Stimulated activated CD4-positive, alpha-beta T cell treated with anti-CD3 and anti-CD28 coated beads, Interleukin-2, amount 100 ng/mL, for 24 hours (primary cell): ENCODE measurements around the gene DOCK6.

Experiments
- DNase-seq, 2 donors: peaks; one replicate each; pipeline ENCODE4 v3.0.0-alpha.2; 2020

DOCK6 gene

DNA sequence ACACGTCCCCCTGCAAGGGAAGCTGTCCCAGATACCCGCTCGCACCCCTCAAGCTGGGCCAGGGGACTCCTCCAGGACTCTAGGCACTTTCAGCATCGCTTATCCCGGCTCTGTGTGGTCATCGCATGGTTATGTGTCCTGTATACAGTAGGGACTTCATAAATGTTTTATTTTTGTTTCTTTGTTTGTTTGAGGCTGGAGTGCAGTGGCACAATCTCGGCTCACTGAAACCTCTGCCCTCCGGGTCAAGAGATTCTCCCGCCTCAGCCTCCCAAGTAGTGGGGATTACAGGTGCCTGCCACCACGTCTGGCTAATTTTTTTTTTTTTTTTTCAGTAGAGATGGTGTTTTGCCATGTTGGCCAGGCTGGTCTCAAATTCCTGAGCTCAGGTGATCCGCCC is 15.4 kb downstream of the DOCK6 start:
- DNase-seq = no peak

- no peak for DNase-seq
Observed at GRCh38 chr19:11244846-11245589, 17.3 kb downstream of the DOCK6 start.

GRCh38 chr19:11243798-11244169 is 18.5 kb downstream of the DOCK6 start:
- no peak for DNase-seq

- DNase-seq = peak; percentile 91 to 96
Observed at GRCh38 chr19:11242864-11243797, 19.2 kb downstream of the DOCK6 start.

DNA sequence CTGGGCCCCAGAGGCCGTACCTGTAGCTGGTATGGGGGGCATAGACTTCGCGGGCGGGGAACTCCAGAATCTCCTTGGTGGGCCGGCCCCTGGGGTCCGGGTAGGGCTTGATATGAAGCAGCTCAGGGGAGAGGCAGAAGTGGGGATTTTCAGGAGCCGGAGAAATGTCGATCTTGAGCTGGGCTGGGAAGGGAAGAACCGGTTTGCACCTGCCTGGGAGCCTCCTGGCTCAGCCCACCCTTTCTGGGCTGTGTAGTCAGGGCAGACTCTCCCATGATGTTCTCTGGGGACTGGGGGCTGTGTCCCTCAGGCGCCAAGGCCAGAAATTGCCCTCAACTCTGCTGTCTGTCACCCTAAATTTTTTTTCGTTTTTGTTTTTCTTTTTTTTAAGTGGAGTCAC is 20.3 kb downstream of the DOCK6 start:
- DNase-seq = no peak

GRCh38 chr19:11240008-11240444 is 22.3 kb downstream of the DOCK6 start:
- DNase-seq = no peak

DNA sequence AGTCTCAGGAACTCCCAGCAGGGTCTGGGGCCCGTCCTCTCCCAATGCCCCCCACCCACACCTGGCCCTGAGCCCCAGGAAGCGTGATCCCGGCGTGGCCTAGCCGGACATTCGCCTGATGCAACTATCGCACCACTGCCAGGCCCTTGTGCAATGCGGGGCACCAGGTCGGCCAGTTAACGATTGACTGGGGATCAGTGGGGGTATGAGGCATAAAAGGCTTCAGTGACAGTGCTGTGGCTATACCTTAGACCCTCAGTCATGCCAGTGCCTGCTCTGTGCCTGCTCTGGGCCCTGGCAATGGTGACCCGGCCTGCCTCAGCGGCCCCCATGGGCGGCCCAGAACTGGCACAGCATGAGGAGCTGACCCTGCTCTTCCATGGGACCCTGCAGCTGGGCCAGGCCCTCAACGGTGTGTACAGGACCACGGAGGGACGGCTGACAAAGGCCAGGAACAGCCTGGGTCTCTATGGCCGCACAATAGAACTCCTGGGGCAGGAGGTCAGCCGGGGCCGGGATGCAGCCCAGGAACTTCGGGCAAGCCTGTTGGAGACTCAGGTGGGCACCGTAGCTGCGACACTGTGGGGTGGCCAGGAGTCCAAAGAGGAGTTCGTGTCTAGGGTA is 22.8 kb downstream of the DOCK6 start, which contains the start of gene ANGPTL8:
ANGPTL8 (plus strand) TSS at position 243 of the 624 bp plus-strand sequence; CDS start at position 262, 19 bp downstream.
- no peak for DNase-seq

DNA sequence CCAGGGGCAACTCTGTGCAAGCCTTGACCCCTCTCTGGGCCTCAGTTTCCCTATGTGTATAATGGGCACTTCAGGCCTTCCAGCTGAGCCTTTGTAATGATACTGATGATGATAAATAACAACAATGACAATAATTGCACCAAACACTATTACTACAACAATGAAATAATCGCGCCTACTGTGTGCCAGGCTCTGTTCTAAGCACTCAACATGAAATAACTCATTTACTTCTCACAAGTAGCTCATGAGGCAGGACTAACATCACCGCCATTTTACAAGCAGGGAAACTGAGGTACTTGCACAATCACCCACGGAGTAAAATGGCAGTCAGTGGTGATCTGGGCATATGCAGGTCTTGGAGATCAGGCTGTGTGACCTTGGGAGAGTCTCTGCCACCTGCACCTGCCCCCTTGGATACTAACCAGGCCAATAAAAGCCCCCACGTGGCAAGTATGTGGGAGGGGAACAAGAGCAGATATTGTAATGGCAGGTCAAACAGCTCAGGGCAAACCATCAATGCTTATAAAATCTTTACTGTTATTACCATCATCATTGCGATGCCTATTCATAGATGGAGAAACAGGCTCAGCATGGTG is 23.4 kb downstream of the DOCK6 start:
- DNase-seq = no peak

- no peak for DNase-seq
Observed at GRCh38 chr19:11238041-11238440, 24.3 kb downstream of the DOCK6 start.

GRCh38 chr19:11237321-11237720 is 25.0 kb downstream of the DOCK6 start:
- no peak for DNase-seq

DNA sequence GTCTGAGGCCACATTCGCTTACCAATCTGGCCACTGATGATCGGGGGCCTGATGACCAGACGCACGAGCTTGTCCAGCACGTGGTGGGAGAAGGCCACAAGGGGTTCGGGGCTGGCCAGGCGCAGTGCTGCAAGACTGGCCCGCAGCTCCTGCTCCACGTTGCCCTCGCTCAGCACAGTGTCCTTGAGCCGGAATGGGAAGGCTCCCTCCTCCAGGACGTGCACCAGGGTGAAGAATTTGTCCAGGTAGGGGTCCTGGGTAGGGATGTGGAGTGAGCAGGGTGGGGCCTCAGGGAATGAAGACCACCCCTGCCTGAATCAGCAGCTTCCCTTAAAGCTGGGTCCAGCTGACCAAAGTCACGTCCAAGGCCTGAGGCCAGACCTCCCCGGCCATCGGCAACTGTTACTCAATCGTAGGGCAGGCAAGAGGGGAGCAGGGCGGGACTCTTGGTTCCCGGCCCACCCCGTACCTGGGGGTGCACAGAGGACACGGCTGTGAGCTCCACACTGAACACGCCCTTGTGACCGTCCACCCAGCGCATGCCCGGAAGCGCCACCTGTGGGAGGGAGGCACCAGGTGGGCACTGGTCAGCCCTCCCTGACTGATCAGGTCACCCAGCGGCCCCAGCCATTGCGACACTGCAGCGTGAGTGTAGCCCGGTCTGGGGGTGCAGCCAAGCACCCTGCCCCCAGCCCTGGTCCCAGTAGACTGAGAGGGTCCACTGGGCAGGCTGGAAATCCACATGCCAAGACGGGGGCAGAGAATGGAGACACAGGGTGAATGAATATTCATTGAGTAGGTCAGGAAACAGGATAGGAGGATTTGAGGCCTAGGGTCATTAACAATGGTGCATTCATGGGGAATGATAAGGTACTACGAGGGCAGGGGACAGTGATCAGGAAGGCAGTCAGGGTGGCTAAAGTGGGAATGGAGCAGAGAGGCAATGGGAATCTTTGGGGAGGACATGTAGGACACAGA is 25.7 kb downstream of the DOCK6 start:
- no peak for DNase-seq

DNA sequence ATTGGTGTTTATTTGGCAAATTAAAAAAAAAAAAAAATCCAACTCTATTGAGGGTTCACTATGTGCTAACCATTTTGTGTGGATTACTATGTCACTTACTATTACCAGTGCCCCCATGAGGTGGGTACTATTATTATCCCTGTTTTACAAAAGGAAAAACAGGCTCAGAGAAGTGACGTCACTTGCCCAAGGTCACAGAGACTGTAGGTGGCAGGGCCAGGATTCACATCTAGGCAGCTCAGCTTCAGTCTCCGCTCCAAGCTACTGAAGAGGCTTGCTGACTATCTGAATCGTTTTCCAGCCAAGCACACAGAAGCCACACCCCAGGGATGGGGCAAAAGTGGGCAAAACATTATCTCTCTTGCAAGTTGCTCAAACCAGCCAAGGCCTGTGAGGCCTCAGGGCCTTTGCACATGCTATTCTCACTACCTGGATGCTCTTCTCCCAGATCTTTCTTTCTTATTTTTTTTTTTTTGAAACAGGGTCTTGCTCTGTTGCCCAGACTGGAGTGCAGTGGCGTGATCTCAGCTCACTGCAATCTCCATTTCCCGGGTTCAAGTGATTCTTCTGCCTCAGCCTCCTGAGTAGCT is 27.7 kb downstream of the DOCK6 start:
- DNase-seq = no peak

GRCh38 chr19:11233073-11233472 is 29.3 kb downstream of the DOCK6 start:
- no peak for DNase-seq

GRCh38 chr19:11232555-11232954 is 29.8 kb downstream of the DOCK6 start:
- no peak for DNase-seq

DNA sequence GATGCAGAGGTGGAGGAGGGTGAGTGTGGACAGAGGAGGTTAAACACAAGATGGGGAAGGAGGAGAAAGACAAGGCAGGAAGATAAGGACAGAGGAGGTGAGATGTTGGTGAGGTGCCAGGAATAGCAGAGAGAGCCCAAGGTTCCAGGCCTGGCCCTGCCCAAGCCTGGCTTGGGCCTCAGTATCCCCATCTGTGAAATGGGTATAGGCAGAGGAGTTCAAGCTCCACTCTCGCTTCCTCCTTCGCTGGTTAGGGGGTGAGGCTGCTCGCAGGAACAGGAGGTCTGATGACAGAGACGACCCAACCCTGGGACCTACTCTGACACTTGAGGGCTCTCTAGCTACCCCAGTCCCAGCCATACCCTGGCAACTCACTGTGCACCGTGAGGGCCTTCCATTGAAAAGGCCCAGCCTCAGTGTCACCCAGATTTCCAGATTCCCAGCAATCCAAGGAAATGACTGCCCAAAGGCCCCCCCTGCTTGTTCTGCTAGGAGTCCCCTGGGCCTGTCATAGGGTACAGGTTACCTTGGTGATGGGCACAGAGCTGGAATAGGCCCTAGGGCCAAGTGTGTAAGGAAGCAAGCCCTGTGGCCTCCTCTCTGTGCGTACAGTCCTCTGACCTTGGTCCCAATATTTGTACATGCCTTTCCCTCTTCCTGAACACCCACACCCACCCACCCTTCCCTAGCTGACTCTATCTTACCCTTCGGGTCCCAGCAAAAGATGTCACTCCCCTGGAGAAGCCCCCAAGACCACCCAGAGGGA is 31.5 kb downstream of the DOCK6 start:
- DNase-seq = no peak

- peak in 1 of 2 donors; percentile 25 for DNase-seq
Observed at GRCh38 chr19:11227195-11227886, 35.0 kb downstream of the DOCK6 start.

DNA sequence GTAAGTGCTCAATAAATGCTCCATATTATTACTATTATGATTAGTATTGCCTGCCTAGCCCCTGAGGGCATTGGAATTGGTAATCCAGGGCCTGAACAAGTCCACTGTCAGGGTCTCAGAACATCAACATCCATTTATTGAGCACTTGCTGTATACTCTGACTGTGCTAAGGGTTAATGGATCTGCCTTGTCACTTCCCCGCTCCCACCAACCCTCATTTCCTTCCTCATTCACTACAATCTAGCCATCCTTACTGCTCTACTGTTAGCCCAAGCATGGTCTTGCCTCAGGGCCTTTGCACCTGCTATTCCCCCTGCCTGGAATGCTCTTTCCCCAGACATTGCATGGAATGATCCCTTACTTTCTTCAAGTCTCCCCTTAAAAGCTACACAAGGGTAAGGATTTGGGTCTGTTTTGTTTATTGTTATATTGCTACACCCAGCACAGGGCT is 35.6 kb downstream of the DOCK6 start:
- DNase-seq = no peak

GRCh38 chr19:11225815-11226214 is 36.5 kb downstream of the DOCK6 start:
- no peak for DNase-seq

- DNase-seq = no peak
Observed at GRCh38 chr19:11225172-11225571, 37.2 kb downstream of the DOCK6 start.

DNA sequence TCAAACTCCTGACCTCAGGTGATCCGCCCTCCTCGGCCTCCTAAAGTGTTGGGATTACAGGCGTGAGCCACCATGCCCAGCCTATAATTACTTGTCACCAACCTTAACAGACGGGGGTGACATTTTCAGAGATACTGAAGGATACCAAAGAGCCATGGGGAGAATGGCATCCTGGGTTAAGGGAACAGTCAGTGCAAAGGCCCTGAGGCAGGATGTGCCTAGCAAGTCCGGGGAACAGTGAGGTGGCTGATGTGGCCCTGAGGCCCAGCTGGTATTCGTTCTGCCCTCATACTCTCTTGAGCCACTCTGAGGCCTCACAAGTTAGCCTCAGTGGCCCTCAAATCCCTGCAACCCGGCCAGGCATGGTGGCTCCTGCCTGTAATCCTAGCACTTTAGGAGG is 37.9 kb downstream of the DOCK6 start:
- no peak for DNase-seq
